Neural crest cell (in vitro differentiated cells): ENCODE results near the gene SLC22A4. TPM values are rescaled to one million over a fixed set of nuclear protein-coding genes. Genes with fewer than 3 reads are reported as not detected.
A peak's percentile ranks its signal among the peaks of the same experiment; 100 is the strongest.

Experiments
- DNase-seq: peaks from one replicate; pipeline ENCODE4 v3.0.0; 2021; ENCODE audit warnings: low read depth, mixed read lengths, low spot score
- H3K27ac Mint-ChIP-seq: one replicate; pipeline ENCODE4 v1.8.0; 2021; ENCODE audit warnings: mild to moderate bottlenecking, mixed read lengths; ENCODE audit not compliant: unreplicated experiment
- H3K27me3 Mint-ChIP-seq: 2 replicates; pipeline ENCODE4 v1.8.0; 2021; ENCODE audit warnings: low read depth, mild to moderate bottlenecking, mixed read lengths
- H3K36me3 Mint-ChIP-seq: 2 replicates; pipeline ENCODE4 v1.8.0; 2021; ENCODE audit warnings: low read depth, mild to moderate bottlenecking, mixed read lengths
- H3K4me1 Mint-ChIP-seq: 2 replicates; pipeline ENCODE4 v1.8.0; 2021; ENCODE audit warnings: mixed read lengths
- H3K4me3 Mint-ChIP-seq: one replicate; pipeline ENCODE4 v1.8.0; 2021; ENCODE audit warnings: mild to moderate bottlenecking, mixed read lengths
- H3K9me3 Mint-ChIP-seq: 2 replicates; pipeline ENCODE4 v1.8.0; 2021; ENCODE audit warnings: mixed read lengths
- CTCF ChIP-seq: fragments of 200-600 bp; sonication (generic); conservative IDR thresholded peaks from 2 replicates; pipeline ENCODE4 v1.5.0; 2021; ENCODE audit warnings: antibody characterized with exemption, mild to moderate bottlenecking
- total RNA-seq: library from RNA; stranded (reverse); gene quantifications from 2 replicates; pipeline ENCODE4 v1.2.1, GENCODE V29; 2021

SLC22A4 gene
- total RNA-seq, 1 donor from 2014 or later: 0.47 TPM

- DNase-seq: no peak
- Mint-ChIP-seq H3K27ac (no peak overlapping the region), H3K36me3 (no peaks in the 10 kb centered on the region), H3K27me3 (peaks cover 10% of the 10 kb centered on the region), H3K9me3 (no peaks in the 10 kb centered on the region), H3K4me3 (peak overlapping the region; percentile 79), H3K4me1 (peaks cover 4% of the 10 kb centered on the region)
- TF ChIP-seq CTCF: no peak
Observed at GRCh38 chr5:132370181-132370970, 76.2 kb downstream of the SLC22A4 start.

- peaks cover 4% of the 10 kb centered on the region for H3K4me1 Mint-ChIP-seq
- no peak for TF ChIP-seq CTCF
- H3K27me3 Mint-ChIP-seq: peaks cover 10% of the 10 kb centered on the region
- H3K9me3 Mint-ChIP-seq: no peaks in the 10 kb centered on the region
- DNase-seq: no peak
- peak overlapping the region; percentile 79 for H3K4me3 Mint-ChIP-seq
- H3K27ac Mint-ChIP-seq: no peak overlapping the region
- H3K36me3 Mint-ChIP-seq: no peaks in the 10 kb centered on the region
Observed at GRCh38 chr5:132370971-132371602, 76.9 kb downstream of the SLC22A4 start.

- Mint-ChIP-seq H3K9me3 (no peaks in the 10 kb centered on the region), H3K27ac (no peak overlapping the region), H3K27me3 (peaks cover 10% of the 10 kb centered on the region), H3K36me3 (no peaks in the 10 kb centered on the region), H3K4me1 (peaks cover 4% of the 10 kb centered on the region), H3K4me3 (peak overlapping the region; percentile 79)
- TF ChIP-seq CTCF: no peak
- DNase-seq: no peak
Observed at GRCh38 chr5:132371603-132371994, 77.4 kb downstream of the SLC22A4 start.

- no peak overlapping the region for H3K4me3 Mint-ChIP-seq
- DNase-seq: no peak
- no peaks in the 10 kb centered on the region for H3K9me3 Mint-ChIP-seq
- no peak for TF ChIP-seq CTCF
- H3K27ac Mint-ChIP-seq: no peak overlapping the region
- H3K36me3 Mint-ChIP-seq: no peaks in the 10 kb centered on the region
- H3K4me1 Mint-ChIP-seq: peaks cover 4% of the 10 kb centered on the region
- H3K27me3 Mint-ChIP-seq: peaks cover 10% of the 10 kb centered on the region
Observed at GRCh38 chr5:132372127-132372526, 77.9 kb downstream of the SLC22A4 start.

GRCh38 chr5:132372542-132372941, 78.3 kb downstream of the SLC22A4 start:
- H3K4me1 Mint-ChIP-seq: peaks cover 4% of the 10 kb centered on the region
- no peak for TF ChIP-seq CTCF
- H3K27ac Mint-ChIP-seq: no peak overlapping the region

More at GRCh38 chr5:132372542-132372941, 78.3 kb downstream of the SLC22A4 start:
- peak overlapping the region; percentile 14 for H3K4me3 Mint-ChIP-seq
- H3K36me3 Mint-ChIP-seq: no peaks in the 10 kb centered on the region
- H3K27me3 Mint-ChIP-seq: peaks cover 10% of the 10 kb centered on the region
- no peaks in the 10 kb centered on the region for H3K9me3 Mint-ChIP-seq
- no peak for DNase-seq
